ENCODE results near the gene LARP1B.
A peak's percentile ranks its signal among the peaks of the same experiment; 100 is the strongest.
"Not testable (repeated sequence)": the region's sequence is repeated elsewhere in the genome, so short reads cannot be mapped to it uniquely, and the experiment has no call there.

LARP1B gene

GRCh38 chr4:128141866-128142265, 80.8 kb downstream of the LARP1B start:
- no peak for FAIRE-seq

GRCh38 chr4:128145727-128146126, 84.6 kb downstream of the LARP1B start:
- FAIRE-seq, result no peak

DNA sequence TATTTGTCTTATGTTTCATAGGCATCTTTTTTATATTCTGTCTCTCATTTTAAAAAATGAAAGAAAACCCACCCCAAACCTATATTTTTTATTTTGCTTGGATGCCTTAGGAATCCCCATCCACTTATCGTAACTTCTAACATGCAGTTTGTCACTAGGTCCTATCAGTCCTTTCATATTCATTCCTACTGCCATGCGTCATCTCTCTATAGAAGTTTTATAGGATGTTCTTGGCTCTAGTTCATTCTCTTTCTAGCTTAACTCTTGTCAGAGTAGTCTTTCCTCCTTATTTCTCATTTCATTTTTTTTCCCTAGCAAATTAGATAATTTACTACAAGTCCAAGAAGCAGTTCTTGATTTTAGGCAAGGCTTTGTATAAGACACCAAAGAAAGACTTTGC, 92.7 kb downstream of the LARP1B start:
- no peak for FAIRE-seq

- no peak for FAIRE-seq
Measured at GRCh38 chr4:128155231-128155855, 94.2 kb downstream of the LARP1B start.

- no peak for FAIRE-seq
Measured at GRCh38 chr4:128155874-128156456, 94.9 kb downstream of the LARP1B start.

- FAIRE-seq, result not testable (repeated sequence)
Measured at GRCh38 chr4:128156472-128156871, 95.4 kb downstream of the LARP1B start.

DNA sequence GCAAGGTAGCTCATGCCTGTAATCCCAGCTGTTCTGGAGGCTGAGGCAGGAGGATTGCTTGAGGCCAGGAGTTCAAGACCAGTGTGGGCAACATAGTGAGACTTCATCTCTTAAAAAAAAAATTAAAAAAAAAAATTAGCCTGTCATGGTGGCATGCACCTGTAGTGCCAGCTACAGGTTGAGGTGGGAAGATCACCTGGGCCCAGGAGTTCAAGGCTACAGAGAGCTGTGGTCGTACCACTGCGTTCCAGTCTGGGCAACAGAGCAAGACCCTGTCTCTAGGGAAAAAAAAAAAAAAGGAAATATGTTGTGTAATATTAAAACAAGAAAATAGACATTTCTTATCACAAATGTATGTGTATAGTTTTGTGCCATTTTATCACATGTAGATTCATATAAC, 97.8 kb downstream of the LARP1B start:
- FAIRE-seq, result no peak

DNA sequence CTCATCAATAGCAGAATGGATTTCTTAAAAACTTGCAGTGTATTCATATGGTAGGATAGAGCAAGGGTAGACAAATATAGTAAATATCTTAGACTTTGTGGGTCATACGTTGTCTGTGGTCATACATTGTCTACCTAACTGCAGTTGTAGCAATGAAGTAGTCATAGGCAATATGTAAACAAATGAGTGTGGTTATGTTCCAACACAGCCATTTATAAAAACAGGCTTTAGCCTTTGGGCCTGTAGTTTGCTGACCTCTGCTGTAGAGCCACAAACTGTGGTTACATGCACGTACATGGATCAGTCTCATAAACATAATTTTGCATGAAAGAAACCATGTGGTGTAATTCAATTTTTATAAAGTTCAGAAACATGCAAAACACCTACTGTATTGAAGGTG, 98.9 kb downstream of the LARP1B start:
- no peak for FAIRE-seq

GRCh38 chr4:128161138-128161537, 100.0 kb downstream of the LARP1B start:
- FAIRE-seq, result no peak

GRCh38 chr4:128162434-128162833, 101.3 kb downstream of the LARP1B start:
- FAIRE-seq, result no peak

DNA sequence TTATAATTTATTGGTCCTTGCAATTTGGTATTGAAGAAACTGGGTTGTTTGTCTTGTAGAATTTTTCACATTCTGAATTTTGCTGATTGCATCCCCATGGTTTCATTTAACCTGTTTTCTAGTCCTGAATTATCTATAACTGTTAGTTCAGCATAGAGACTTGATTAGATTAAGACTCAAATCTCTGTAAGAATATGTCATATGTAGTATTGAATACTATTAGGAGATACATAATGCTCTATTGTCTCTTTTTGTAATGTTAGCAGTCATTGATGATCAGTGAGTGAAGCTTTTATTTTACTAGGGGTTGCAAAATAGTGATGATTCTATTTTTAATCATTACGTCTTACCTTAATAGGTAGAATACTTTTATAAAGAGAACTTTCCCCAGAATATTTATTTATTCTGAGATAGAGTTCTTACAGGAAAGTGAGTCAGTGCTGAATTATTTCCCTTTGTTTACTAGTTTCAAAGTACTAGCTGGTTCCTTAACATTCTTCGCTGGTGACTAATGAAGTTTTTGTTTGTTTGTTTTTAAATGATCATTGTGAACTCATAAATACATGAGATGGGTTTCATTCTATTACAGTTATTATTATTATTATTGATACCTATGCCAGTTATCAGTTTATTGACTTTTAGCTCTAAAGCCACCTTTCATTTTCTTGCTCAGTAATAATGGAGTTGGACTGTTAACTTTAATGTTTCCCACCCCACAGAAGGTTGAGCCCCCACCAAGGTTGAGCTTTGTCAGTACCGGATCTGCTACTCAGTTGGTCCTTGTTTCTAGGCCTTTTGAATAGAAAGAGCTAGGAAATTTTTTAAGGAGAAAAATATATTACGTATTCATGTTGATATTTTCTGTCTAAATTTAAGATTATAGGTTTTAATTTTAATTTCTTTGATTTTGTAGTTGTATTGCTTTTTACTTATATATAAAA, 102.3 kb downstream of the LARP1B start:
- FAIRE-seq, result peak; percentile 89

DNA sequence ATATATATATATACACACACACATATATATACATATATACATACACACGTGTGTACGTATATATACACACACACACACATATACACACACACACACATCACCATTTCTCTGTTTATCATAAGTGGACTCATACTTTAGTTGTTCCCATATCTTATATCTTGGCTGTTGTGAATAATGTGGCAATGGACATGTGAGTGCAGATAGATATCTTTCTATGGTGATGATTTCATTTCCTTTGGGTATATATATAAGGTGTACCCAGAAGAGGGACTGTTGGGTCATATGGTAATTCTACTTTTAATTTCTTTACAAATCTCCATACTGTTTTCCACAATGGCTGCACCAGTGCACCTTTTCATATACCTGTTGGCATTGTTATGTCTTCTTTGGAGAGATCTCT, 105.9 kb downstream of the LARP1B start:
- FAIRE-seq, result no peak

- FAIRE-seq, result no peak
Measured at GRCh38 chr4:128168701-128169100, 107.6 kb downstream of the LARP1B start.

DNA sequence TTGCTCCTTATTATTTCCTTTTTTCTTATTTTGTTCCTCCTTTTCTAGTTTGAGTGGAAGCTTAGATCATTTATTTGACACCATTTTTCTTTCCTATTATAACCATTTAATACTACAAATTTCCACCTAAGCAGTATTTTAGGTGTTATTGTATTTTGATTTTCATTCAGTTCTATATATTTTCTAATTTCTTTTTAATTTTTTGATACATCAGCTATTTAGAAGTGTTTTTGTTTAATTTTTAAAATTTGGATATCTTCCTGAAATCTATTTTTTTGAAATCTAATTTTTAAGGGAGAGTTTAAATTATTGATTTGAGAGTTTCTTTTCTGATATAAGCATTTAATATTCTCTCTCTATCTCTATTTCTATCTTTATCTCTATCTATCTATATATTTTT, 108.1 kb downstream of the LARP1B start:
- FAIRE-seq, result peak; percentile 53

DNA sequence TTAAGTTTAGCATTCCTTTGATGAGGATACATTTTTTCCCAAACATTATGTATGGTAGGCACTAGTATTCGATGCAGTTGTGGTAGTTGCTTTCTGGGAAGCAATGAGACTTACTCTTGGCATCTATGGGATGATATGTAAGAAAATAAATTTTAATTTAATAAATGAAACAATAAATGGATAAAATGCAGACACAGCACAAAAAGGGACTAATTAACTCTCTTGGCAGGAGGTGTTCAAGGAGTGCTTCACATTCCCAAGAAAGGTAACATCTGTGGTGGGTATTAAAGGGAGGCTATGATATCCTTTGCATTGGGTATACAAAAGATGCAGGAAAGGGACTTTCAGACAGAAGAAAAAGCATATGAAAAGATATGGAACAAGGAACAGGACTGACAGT, 115.5 kb downstream of the LARP1B start:
- FAIRE-seq, result no peak

DNA sequence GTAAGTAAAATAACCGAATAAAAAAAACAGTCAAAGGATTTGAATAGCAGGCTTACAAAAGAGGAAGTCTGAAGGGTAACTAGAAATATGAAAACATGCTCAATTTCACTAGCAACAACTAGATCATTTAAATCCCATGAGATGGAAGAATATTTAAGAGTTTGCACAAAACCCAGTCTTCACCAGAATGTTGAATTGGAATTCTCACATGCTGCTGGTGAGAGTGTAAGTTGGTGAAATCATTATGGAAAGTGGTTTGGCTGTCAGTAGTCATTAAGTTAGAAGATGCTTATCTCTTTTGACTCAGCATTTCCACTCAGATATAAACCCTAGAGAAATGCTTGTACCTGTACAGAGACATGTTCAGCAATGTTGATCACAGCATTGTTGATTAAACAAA, 116.4 kb downstream of the LARP1B start:
- FAIRE-seq, result no peak

DNA sequence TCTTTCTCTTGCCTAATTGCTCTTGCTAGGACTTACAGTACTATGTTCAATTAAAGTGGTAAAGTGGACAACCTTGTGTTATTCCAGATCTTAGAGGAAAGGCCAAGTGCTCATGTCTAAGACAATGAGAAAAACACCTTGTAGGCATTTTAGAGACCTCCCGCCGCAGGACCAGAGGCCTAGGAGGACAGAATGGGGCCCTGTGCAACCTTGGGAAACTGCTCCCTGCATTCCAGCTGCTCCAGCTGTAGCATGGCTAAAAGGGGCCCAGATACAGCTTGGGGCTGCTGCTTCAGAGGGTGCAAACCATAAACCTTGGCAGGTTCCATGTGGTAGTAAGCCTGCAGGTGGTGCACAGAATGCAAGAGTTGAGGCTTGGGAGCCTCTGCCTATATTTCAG, 125.5 kb downstream of the LARP1B start:
- FAIRE-seq, result no peak

GRCh38 chr4:128191115-128191781, 130.1 kb downstream of the LARP1B start:
- peak; percentile 97 for FAIRE-seq

- FAIRE-seq, result peak; percentile 93
Measured at GRCh38 chr4:128220286-128221235, 159.4 kb downstream of the LARP1B start.

DNA sequence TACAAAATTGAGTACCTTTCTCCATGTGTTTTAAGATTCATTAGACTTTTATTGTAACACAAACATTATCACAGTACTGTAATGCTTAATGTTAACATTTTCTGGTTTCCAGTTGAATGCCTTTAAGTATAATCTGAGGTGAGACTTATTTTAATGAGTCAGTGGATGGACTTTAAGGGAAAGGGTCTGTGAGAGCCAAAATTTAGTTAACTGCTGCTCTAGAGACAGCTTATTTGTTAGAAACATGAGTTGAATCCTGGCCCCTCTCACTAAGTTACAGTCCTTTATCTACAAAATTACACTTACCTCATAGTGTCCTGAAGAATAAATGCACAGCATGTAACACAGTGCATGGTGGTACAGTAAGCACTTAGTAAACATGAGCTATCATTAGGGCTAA, 160.5 kb downstream of the LARP1B start:
- peak; percentile 71 for FAIRE-seq

DNA sequence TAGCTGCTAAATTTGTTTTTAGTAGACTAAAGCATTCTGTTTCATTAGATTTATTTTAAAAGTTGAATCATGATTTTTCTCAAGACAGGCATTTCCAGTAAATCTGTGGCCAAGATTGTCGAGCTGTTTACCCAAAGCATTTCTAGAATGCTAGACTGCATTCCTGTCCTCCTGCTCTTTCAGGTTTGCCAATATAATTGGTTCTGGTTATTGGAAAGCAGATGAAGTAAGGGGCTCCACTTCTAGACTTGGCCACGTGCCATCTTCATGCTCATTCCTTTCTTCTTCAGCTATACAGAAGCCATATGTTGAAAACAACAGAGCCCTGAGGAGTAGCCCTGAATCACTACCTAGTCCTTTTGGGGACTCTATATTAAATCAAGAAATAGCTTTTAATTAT, 164.0 kb downstream of the LARP1B start:
- FAIRE-seq, result no peak

DNA sequence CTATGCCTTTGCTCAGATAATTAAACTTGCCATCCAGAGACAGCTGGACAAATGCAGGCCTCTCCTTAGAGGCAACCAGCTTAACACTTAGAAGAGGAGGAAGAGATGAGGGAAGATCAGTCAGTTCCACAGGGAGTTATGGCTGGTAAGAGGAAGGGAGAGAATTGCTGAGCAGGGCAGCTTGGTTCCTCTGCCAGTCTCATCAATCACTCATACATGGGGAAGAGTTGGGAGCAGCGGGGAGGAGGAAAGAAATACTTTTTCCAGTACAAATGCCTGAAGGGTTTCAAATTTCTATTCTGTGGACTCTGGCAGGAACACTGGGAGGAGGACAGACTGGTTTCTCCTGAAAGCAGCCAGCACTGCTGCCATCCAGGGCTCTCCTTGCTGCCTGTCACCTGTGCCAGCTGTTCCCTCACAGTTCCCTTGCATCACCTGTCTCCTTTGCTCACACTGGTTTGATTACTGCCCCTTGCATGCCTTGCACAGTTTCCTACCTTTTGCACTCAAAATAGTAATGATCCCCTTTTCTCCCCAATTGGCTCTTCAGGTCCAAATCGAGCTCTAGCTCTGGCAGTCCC, 167.0 kb downstream of the LARP1B start:
- no peak for FAIRE-seq

Measured in islet of Langerhans (tissue), 1 donor.